DMS53 treated with DMSO at 0.1 percent for 48 hours (cell line): ENCODE data around the gene LYZ.

Source experiments
- DNase-seq: peaks from one replicate; lab custom pipeline; 2025; ENCODE audit not compliant: unreplicated experiment; lab: John Stamatoyannopoulos, UW

The LYZ gene

DNA sequence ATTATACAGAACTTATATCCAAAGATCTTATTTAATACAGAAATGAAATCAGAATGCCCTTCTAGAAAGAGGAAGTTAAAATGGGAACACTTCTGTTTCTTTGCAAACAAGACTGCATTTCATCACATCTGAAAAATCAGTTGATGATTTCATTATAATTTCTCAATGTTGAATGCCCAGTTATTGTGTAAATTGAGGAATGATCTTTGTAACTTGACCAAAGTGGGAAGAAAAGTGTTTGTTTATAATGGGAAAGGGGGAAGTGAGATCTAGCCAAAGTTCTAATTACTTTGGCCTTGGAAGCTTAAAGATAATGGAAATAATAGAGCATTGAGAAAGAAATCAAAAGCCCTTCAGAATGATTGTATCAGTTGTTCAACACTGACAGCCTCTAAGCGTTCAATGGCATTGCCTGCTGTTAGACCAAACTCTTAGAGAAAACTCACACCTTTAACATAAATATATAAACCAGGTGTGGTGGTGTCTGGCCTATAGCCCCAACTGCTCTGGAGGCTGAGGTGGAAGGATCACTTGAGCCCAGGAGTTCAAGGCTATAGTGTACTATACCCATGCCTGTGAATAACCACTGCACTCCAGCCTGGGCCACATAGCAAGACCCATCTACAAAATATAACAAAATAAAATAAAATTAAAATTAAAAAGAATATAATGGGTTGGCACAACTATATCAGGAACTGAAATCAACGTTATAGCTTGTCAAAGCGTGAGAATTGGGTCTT is 9.9 kb upstream of the LYZ start:
- DNase-seq = no peak

DNA sequence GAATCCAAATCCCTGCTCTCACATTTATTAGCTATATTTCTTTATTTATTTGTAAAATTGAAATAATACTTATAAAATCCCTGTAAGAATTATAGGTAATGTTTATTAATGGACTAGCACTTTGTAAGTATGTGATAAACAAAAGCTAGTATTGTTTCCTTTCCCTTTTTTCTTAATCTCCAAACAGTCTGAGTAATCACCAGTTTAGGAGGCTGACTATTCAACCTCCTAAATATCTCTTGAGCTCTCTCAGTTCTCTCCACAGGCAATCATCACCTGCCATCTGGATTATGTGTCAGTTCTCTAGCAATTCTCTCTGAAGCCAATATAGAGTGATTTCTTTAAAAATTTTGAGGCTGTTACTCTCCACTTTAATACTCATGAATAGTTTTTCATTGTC is 9.2 kb upstream of the LYZ start:
- DNase-seq = no peak

GRCh38 chr12:69339999-69340398 is 8.2 kb upstream of the LYZ start:
- no peak for DNase-seq

GRCh38 chr12:69341328-69341727 is 6.9 kb upstream of the LYZ start:
- DNase-seq = no peak

DNA sequence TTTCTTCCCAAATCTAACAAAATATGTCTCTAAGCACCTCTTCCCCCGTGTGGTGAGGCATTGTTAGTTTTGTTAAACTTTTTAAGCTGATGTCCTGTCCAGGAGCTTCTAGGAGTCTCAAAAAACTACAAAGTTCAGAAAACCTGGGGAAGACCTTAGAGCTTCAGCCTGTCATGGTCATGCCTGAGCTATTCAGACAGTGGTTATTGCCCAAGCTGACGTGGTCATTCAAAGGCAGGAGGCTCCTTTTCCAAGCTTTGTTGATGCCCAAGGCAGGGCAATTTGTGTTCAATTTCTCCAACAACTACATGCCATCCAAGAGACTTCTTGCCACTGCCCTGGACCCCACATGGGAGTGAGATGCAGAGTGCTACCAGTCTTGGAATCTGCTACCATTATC is 5.8 kb upstream of the LYZ start:
- DNase-seq = no peak

- no peak for DNase-seq
These were observed 4.8 kb upstream of the LYZ start for GRCh38 chr12:69343357-69343756.

- DNase-seq = no peak
These were observed 4.1 kb upstream of the LYZ start for GRCh38 chr12:69343885-69344612.

- DNase-seq = no peak
These were observed 3.1 kb upstream of the LYZ start for GRCh38 chr12:69345077-69345476.

GRCh38 chr12:69345742-69346141 is 2.4 kb upstream of the LYZ start:
- DNase-seq = no peak

DNA sequence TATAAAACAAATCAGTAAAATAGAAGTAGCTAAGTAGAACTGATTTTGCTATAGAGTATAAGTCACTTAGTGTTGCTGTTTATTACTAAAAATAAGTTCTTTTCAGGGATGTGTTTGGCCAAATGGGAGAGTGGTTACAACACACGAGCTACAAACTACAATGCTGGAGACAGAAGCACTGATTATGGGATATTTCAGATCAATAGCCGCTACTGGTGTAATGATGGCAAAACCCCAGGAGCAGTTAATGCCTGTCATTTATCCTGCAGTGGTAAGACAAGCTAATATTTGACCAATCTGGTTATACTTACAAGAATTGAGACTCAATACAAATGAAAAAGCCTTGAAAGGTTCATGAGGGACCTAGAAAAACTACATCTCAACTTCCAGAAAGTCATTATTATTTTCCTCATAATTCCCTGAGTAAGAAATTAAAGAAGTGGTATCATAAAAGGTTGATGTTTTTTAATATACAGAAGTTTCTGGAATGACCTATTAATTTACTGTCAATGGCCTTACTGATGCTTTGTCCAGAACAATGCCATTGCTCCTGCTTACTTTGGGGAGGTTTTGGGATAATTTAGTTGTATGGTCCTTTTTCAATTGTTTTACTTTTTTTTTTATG is 1.9 kb downstream of the LYZ start:
- no peak for DNase-seq

DNA sequence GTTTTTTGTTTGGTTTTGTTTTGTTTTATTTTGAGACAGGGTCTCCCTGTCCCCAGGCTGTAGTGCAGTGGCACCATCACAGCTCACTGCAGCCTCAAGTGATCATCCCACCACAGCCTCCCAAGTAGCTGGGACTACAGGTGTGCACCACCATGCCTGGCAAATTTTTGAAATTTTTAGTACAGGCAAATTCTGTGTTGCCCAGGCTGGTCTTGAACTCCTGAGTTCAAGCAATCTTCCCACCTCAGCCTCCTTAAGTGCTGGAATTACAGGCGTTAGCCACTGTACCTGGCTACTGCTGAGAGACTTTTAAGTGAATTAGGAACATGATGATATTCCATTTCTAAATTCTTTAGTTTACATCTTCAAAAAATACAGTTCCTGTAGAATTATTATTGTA is 2.6 kb downstream of the LYZ start:
- no peak for DNase-seq

GRCh38 chr12:69351462-69352236 is 3.5 kb downstream of the LYZ start:
- DNase-seq = no peak

GRCh38 chr12:69352904-69353303 is 4.7 kb downstream of the LYZ start:
- DNase-seq = no peak

DNA sequence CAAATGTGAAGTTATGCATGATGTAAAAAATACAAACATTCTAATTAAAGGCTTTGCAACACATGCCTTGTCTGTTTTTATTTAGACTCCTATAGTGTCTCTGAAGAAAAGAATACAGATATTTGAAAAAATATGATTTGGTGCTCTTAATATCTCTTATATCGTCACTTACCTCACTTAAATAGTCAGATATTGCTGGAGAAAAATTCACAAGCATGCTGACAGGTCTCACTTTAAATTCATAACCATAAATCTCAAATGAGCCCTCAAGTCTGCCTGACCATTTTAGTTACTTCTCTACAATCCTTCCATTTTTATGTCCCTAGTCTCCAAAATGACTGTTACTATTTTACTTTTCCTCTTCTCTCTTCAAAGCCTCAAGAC is 6.0 kb downstream of the LYZ start:
- no peak for DNase-seq

GRCh38 chr12:69354556-69355187 is 6.5 kb downstream of the LYZ start:
- DNase-seq = no peak

GRCh38 chr12:69355363-69356028 is 7.3 kb downstream of the LYZ start:
- DNase-seq = no peak

GRCh38 chr12:69359531-69360347 is 11.6 kb downstream of the LYZ start, which contains the start of gene YEATS4:
Gene YEATS4 (plus strand): TSS chr12:69359743. CDS start chr12:69359973, 230 bp downstream.
- DNase-seq = peak; percentile 98

- DNase-seq = no peak
These were observed 12.1 kb downstream of the LYZ start for GRCh38 chr12:69360348-69360672.

- DNase-seq = no peak
These were observed 18.6 kb downstream of the LYZ start for GRCh38 chr12:69366796-69367195.

GRCh38 chr12:69368171-69368570 is 20.0 kb downstream of the LYZ start:
- no peak for DNase-seq
